ENCODE measurements around the gene SERTAD3.

DNA sequence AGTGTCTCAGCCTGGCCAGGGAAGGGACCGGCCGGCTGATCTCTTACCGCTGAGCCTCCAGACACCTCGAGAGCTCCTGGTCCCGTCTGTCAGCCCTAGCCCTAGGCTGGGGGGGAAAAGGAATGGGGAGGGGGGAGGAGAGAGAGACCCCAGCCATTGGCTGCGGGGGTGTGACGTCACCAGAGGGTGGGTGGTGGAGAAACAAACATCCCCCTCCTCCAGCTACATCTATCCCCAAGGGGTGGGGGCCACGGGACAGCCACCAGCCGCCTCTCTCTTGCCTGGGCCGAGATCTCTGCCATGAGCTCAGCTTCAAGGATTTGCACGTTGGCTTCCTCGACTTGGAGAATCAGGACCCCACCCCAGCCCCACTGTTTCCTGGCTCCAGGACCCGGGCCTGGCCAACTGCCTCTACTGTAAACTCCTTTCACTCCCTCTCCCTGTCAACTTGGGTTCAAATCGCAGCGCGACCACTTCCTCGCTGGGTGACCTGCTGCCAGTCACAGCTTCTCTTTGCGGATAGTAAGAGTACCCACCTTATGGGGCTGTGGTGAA is 30.8 kb downstream of the SERTAD3 start, which contains the start of gene PRX:
- TF ChIP-seq, protein P1, sequence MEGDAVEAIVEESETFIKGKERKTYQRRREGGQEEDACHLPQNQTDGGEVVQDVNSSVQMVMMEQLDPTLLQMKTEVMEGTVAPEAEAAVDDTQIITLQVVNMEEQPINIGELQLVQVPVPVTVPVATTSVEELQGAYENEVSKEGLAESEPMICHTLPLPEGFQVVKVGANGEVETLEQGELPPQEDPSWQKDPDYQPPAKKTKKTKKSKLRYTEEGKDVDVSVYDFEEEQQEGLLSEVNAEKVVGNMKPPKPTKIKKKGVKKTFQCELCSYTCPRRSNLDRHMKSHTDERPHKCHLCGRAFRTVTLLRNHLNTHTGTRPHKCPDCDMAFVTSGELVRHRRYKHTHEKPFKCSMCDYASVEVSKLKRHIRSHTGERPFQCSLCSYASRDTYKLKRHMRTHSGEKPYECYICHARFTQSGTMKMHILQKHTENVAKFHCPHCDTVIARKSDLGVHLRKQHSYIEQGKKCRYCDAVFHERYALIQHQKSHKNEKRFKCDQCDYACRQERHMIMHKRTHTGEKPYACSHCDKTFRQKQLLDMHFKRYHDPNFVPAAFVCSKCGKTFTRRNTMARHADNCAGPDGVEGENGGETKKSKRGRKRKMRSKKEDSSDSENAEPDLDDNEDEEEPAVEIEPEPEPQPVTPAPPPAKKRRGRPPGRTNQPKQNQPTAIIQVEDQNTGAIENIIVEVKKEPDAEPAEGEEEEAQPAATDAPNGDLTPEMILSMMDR (IDR thresholded peaks at IDR 0.05) = no peak
- no peak for TF ChIP-seq POLR2A (IDR thresholded peaks at IDR 0.05)

All from body of pancreas (tissue), 4 donors.